Lung (tissue), 12 donors: ENCODE results near the gene RMI1. TPM values are rescaled to one million over a fixed set of nuclear protein-coding genes. Genes with fewer than 3 reads are reported as not detected.

Experiments
- ATAC-seq: fragments of 200-7000 bp; cut with Tn5 transposase; one replicate; pipeline ENCODE4 v1.9.1; 2020; ENCODE audit warnings: moderate number of reproducible peaks; ENCODE audit not compliant: insufficient read depth, low FRiP score
- DNase-seq, 3 donors: peaks; one replicate each; pipeline ENCODE4 v3.0.0-alpha.2; 2013 to 2017
- H3K27ac ChIP-seq, 2 donors: one replicate each; pipeline ENCODE4 v1.5.1; 2013; ENCODE audit warnings: mild to moderate bottlenecking in 2 of 2, moderate library complexity in 2 of 2, control low read depth in 1 of 2, inconsistent platforms in 1 of 2, low read depth in 1 of 2, low read length in 1 of 2
- H3K27me3 ChIP-seq, 3 donors: one replicate each; pipeline ENCODE4 v1.5.1; 2013; ENCODE audit warnings: low read length in 2 of 3; ENCODE audit not compliant: control insufficient read depth in 3 of 3, insufficient read depth in 3 of 3
- H3K36me3 ChIP-seq, 4 donors: one replicate each; pipeline ENCODE4 v1.5.1; 2013; ENCODE audit warnings: low read length in 4 of 4, mild to moderate bottlenecking in 1 of 4, moderate library complexity in 1 of 4; ENCODE audit not compliant: control insufficient read depth in 4 of 4, insufficient read depth in 4 of 4
- H3K4me1 ChIP-seq, 5 donors: one replicate each; pipeline ENCODE4 v1.5.1; 2013; ENCODE audit warnings: low read length in 5 of 5, mild to moderate bottlenecking in 2 of 5, moderate library complexity in 1 of 5; ENCODE audit not compliant: control insufficient read depth in 5 of 5, insufficient read depth in 5 of 5
- H3K4me3 ChIP-seq: one replicate; pipeline ENCODE4 v1.5.1; 2013; ENCODE audit warnings: mild to moderate bottlenecking, control low read depth, moderate library complexity
- H3K9ac ChIP-seq, 2 donors: one replicate each; pipeline ENCODE4 v1.5.1; 2013; ENCODE audit warnings: low read length in 2 of 2, control low read depth in 1 of 2; ENCODE audit not compliant: insufficient read depth in 1 of 2
- H3K9me3 ChIP-seq, 4 donors: one replicate each; pipeline ENCODE4 v1.5.1; 2013; ENCODE audit warnings: low read length in 3 of 4, mild to moderate bottlenecking in 1 of 4, moderate library complexity in 1 of 4; ENCODE audit not compliant: control insufficient read depth in 4 of 4, insufficient read depth in 3 of 4
- CTCF ChIP-seq: IDR thresholded peaks from 2 replicates; pipeline ENCODE4 v1.5.1; 2012; ENCODE audit warnings: mild to moderate bottlenecking; ENCODE audit errors: control extremely low read depth, extremely low read depth
- WGBS, 2 donors: extraction: QIAGEN DNeasy Blood & Tissue Kit; methylation state at CpG; one replicate each; pipeline ENCODE4 v1.1.7; 2013; 5-methylcytosine and 5-hydroxymethylcytosine counted together
- polyA plus RNA-seq, 2 donors: library from polyadenylated mRNA; stranded (reverse); fragments of 200-250 nt; gene quantifications; one replicate each; pipeline ENCODE4 v1.2.1, GENCODE V29; 2013
- total RNA-seq, 2 donors: library from RNA; depleted of rRNA in 1 of 2; stranded (reverse); fragments of >200 nt in 1 of 2; gene quantifications; one replicate each; pipeline ENCODE4 v1.2.1, GENCODE V29; 2014 to 2021
- donor health status: control.
- donor health status: control.
- donor health status: Bipolar disorder and iron deficiency.
- donor health status: healthy.
- donor health status: DM: yes; HTN: yes; CAD: no.

Gene RMI1
- total and polyA plus RNA-seq, 4 donors = 2.5 to 10.0 (median 5.4) TPM

- TF ChIP-seq CTCF = no peak
- no peak overlapping the region for H3K27ac ChIP-seq
- WGBS, 2 donors = 87 to 91% methylated on average over 1 of the region's 1 CpG
- H3K36me3 ChIP-seq = peaks cover 14 to 37% (median 27%) of the 10 kb centered on the region in 4 donors
- no peaks in the 10 kb centered on the region for H3K27me3 ChIP-seq
- H3K4me3 ChIP-seq = no peak overlapping the region
- ATAC-seq (no peak), DNase-seq (no peak)
- no peaks in the 10 kb centered on the region for H3K9me3 ChIP-seq
- peaks cover 0 to 5% (median 0%) of the 10 kb centered on the region in 5 donors for H3K4me1 ChIP-seq
- no peak overlapping the region for H3K9ac ChIP-seq
Measured at GRCh38 chr9:83967073-83967472, 13.5 kb upstream of the RMI1 start.

- H3K27ac ChIP-seq = no peak overlapping the region
- H3K4me3 ChIP-seq = no peak overlapping the region
- TF ChIP-seq CTCF = no peak
- H3K27me3 ChIP-seq = no peaks in the 10 kb centered on the region
- DNase-seq (no peak), ATAC-seq (no peak)
- H3K36me3 ChIP-seq = peaks cover 21 to 60% (median 49%) of the 10 kb centered on the region in 4 donors
- H3K9me3 ChIP-seq = no peaks in the 10 kb centered on the region
- no peak overlapping the region for H3K9ac ChIP-seq
- peaks cover 0 to 5% (median 0%) of the 10 kb centered on the region in 5 donors for H3K4me1 ChIP-seq
- 83 to 84% methylated on average over 3 of the region's 3 CpGs for WGBS, 2 donors
Measured at GRCh38 chr9:83969602-83970001, 11.0 kb upstream of the RMI1 start.

- no peak for DNase-seq
- H3K27ac ChIP-seq = no peak overlapping the region
- 81 to 85% methylated on average over 6 of the region's 6 CpGs for WGBS, 2 donors
Measured at GRCh38 chr9:83971485-83971884, 9.1 kb upstream of the RMI1 start.

More at GRCh38 chr9:83971485-83971884, 9.1 kb upstream of the RMI1 start:
- no peaks in the 10 kb centered on the region for H3K27me3 ChIP-seq
- H3K36me3 ChIP-seq = peaks cover 28 to 72% (median 63%) of the 10 kb centered on the region in 4 donors
- no peak for ATAC-seq
- H3K4me1 ChIP-seq = peaks cover 0 to 5% (median 0%) of the 10 kb centered on the region in 5 donors
- no peak for TF ChIP-seq CTCF
- no peaks in the 10 kb centered on the region for H3K9me3 ChIP-seq
- H3K9ac ChIP-seq = no peak overlapping the region
- H3K4me3 ChIP-seq = no peak overlapping the region
